ENCODE data around the gene NPHS2.

NPHS2 gene

DNA sequence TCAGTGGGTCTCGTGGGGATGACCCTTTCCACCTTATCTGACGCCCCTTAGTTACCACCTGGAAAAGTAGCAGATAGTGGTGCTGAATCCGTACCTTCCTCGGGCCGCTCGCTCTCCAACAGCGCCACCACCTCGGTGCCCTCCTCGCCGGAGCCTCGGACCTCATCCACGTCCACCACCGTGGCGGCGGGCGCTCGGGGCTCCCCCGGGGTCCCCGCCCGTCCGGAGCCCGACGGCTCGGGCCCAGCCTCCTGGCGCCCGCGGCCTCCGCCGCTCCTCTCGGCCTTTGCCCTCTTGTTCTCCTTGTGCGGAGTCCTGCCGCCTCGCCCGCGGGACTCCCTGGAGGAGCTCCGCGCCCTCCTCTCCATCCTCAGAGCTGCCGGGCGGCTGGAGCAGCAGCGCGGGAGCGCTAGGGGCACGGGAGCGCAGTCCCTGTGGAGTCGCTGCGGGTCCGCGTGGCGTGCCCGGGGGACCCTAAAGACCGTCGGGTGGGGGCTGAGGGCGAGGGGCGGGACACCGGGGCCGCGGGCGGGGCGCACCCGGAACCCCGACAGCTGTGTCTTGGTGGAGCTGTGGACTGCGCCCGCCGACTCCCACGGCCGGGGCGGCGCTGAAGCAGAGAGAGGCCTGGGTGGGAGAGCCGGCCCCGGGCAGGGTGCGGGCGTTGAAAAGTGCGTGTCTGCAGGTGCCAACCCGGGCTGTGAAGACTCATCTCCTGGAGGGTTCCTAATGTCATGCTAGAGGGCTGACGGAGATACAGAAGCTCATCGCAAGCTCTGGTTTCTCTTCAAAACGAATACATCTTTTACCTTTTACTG lies at the start of gene NPHS2:
Gene NPHS2, minus strand, starts transcription at position 452 of the 818 bp plus-strand sequence. Its CDS starts 84 bp downstream, at position 368.
- TF ChIP-seq CTCF (IDR thresholded peaks at IDR 0.05; ENCODE audit: insufficient read depth, missing control alignments) = no peak
- DNase-seq (ENCODE audit: insufficient read length, low spot score) = no peak
- FAIRE-seq = no peak

- no peak for FAIRE-seq
- DNase-seq (ENCODE audit: insufficient read length, low spot score) = no peak
- no peak for TF ChIP-seq CTCF (IDR thresholded peaks at IDR 0.05; ENCODE audit: insufficient read depth, missing control alignments)
Observed at GRCh38 chr1:179612361-179612760, 36.6 kb upstream of the NPHS2 start.

DNA sequence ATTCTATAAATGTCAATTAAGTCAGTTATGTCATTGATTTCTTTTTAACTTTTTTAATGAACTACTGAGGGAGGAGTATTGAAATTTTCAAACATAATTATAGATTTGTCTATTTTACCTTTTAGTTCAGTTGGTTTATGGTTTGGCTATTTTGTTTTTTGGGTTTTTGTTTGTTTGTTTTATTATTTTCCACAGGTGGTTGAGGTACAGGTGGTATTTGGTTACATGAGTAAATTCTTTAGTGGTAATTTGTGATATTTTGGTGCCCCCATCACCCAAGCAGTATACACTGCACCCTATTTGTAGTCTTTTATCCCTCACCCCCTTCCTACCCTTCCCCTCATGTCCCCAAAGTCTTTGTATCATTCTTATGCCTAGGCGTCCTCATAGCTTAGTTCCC lies 25.3 kb upstream of the NPHS2 start:
- TF ChIP-seq CTCF (IDR thresholded peaks at IDR 0.05; ENCODE audit: insufficient read depth, missing control alignments) = no peak
- DNase-seq (ENCODE audit: insufficient read length, low spot score) = no peak
- FAIRE-seq = no peak

DNA sequence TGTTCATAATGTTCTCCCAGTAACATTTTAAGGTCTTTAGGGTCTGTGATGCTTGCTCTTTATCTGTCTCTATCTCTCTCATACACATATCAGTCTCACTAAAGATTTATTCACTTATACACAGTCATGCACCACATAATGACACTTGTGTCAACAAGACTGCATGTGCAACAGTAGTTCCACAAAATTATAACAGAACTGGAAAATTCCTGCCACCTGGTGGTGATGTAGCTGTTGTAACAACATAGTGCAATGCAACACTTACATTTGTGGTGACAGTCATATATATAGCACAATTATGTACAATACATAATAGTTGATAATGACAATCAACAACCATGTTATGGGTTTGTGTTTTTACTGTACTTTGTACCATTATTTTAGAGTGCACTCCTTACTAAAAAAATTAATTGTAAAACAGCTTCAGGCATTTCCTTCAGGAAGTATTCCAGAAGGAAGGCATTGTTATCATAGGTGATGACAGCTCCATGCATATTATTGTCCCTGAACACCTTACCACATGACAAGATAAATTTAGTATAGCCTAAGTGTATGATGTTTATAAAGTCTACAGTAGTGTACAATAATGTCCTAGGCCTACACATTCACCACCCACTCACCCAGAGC lies 24.0 kb upstream of the NPHS2 start:
- DNase-seq (ENCODE audit: insufficient read length, low spot score) = no peak
- peak; percentile 91 for FAIRE-seq

DNA sequence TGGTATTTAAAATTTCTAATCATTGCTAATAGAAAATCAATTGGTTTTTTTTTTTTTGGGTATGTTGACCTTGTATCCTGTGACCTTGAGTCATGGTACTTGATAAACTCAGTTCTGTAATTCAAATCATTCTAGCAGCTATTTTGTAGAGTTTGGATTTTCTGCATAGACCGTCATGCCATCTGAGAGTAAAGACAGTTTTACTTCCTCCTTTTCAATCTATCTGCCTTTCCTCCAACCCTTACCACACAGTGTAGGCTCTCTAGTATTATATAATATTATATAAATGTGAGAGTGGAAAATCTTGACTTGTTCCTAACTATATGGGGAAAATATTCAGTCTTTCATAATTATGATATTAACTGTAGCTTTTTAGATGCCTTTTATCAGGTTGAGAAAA lies 22.9 kb upstream of the NPHS2 start:
- DNase-seq (ENCODE audit: insufficient read length, low spot score) (no peak), FAIRE-seq (no peak)
- no peak for TF ChIP-seq CTCF (IDR thresholded peaks at IDR 0.05; ENCODE audit: insufficient read depth, missing control alignments)

More for the DNA sequence above, 24.0 kb upstream of the NPHS2 start:
- TF ChIP-seq CTCF (IDR thresholded peaks at IDR 0.05; ENCODE audit: insufficient read depth, missing control alignments) = peak; percentile 58

DNA sequence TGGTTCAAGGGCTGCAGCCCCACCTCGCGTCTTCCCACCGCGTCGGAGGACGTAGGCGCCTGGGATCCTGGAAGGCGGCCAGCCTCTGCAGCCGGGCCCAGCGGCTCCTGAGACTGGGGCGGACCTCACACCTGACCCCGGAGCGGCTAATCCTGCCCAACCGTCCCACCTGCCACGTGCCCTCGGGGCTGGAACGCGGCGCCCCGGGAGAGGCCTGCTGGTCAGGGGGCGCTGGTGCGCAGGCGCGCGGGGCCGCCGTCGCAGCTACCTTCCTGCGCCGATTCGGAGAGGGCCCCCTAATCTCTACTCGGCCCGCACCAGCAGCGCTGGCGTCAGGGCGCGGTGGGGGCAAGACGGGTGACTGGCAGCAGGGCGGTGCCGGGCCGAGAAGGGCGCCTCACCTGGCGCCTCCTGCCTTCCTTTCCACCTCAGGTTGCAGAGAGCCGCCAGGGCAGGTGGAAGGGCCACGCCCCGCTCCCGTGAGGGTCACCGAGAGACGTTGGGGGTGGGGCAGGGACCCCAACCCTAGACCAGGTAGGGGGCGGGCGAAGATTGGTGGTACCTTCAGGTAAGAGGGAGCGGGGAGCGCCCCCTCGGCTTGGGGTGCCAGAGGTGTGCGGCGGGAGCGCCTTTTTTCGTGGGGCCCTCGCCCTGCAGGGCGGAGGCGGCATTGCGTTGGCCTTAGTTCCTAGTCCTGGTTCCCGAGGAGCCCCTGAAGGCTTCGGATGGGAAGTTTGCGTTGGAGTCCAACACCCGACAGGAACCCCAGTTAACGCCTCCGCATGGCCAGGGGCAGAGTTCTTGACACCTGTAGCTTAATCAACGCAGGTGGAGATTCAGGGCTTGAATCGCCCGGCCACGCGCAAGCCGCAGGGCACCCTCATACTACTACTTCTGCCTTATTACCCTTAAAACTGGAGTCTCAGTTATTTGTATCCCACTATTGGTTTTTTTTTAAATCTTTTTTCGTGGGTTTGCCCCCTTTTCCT lies 16.1 kb upstream of the NPHS2 start, which contains the start of gene TDRD5:
Gene TDRD5, plus strand, starts transcription at position 241 of the 989 bp plus-strand sequence. CDS start 784 bp downstream, outside the sequence.
- TF ChIP-seq CTCF (IDR thresholded peaks at IDR 0.05; ENCODE audit: insufficient read depth, missing control alignments) = no peak
- no peak for DNase-seq (ENCODE audit: insufficient read length, low spot score)
- no peak for FAIRE-seq
